Neural cell (in vitro differentiated cells): Measurements from ENCODE around the gene KRTAP5-8. TPM values are rescaled to one million over a fixed set of nuclear protein-coding genes. Genes with fewer than 3 reads are reported as not detected.

Source experiments
- H2AFZ ChIP-seq: fragments of 200-600, 300-800 bp; sonication (generic), shearing (Covaris generic); 2 replicates; pipeline ENCODE4 v1.6.0; 2014; ENCODE audit warnings: low read depth, mild to moderate bottlenecking, antibody characterized with exemption, low read length, moderate library complexity
- H3F3A ChIP-seq: fragments of 200-600 bp; shearing (Covaris generic); 2 replicates; pipeline ENCODE4 v1.6.1; 2016; ENCODE audit warnings: mild to moderate bottlenecking, moderate library complexity, mixed read lengths, antibody characterized with exemption, low read length; ENCODE audit not compliant: insufficient read depth, poor library complexity, severe bottlenecking
- H3K27ac ChIP-seq: fragments of 200-600, 300-800 bp; sonication (generic), shearing (Covaris generic); 2 replicates; pipeline ENCODE4 v1.5.1; 2014; ENCODE audit warnings: mild to moderate bottlenecking, low read length, moderate library complexity
- H3K27me3 ChIP-seq: fragments of 300-800, 200-600 bp; sonication (generic), shearing (Covaris generic); 2 replicates; pipeline ENCODE4 v1.6.0; 2014; ENCODE audit warnings: mild to moderate bottlenecking, low read depth, low read length, moderate library complexity; ENCODE audit not compliant: insufficient read depth
- H3K36me3 ChIP-seq: fragments of 300-800, 200-600 bp; sonication (generic), shearing (Covaris generic); 2 replicates; pipeline ENCODE4 v1.5.1; 2014; ENCODE audit warnings: mild to moderate bottlenecking, antibody characterized with exemption, low read length, moderate library complexity; ENCODE audit not compliant: insufficient read depth
- H3K4me2 ChIP-seq: fragments of 300-800, 200-600 bp; sonication (generic), shearing (Covaris generic); 2 replicates; pipeline ENCODE4 v1.6.0; 2014; ENCODE audit warnings: mild to moderate bottlenecking, low read length
- H3K4me3 ChIP-seq: fragments of 300-800, 200-600 bp; sonication (generic), shearing (Covaris generic); 2 replicates; pipeline ENCODE4 v1.5.1; 2014; ENCODE audit warnings: mild to moderate bottlenecking, low read length, moderate library complexity
- H3K79me2 ChIP-seq: fragments of 200-600 bp; shearing (Covaris generic); replicated peaks from 2 replicates; pipeline ENCODE4 v1.6.0; 2014; ENCODE audit warnings: mild to moderate bottlenecking, low read length, moderate library complexity; ENCODE audit not compliant: insufficient read depth
- H3K9ac ChIP-seq: fragments of 300-800, 200-600 bp; sonication (generic), shearing (Covaris generic); 2 replicates; pipeline ENCODE4 v1.6.1; 2016; ENCODE audit warnings: mild to moderate bottlenecking, low read length, mixed read lengths
- H3K9me2 ChIP-seq: fragments of 200-600 bp; shearing (Covaris generic); 2 replicates; pipeline ENCODE4 v1.6.1; 2016; ENCODE audit warnings: mild to moderate bottlenecking, low read length, mixed read lengths; ENCODE audit not compliant: insufficient read depth
- H3K9me3 ChIP-seq: fragments of 200-600, 300-800 bp; sonication (generic), shearing (Covaris generic); 2 replicates; pipeline ENCODE4 v1.6.1; 2016; ENCODE audit warnings: mild to moderate bottlenecking, mixed run types, low read length, moderate library complexity, mixed read lengths
- H4K20me1 ChIP-seq: fragments of 200-600 bp; shearing (Covaris generic); 2 replicates; pipeline ENCODE4 v1.6.1; 2016; ENCODE audit warnings: mild to moderate bottlenecking, mixed run types; ENCODE audit not compliant: insufficient read depth
- CTCF ChIP-seq: fragments of 450-650 bp; IDR thresholded peaks from 2 replicates; pipeline ENCODE4 v1.5.1; 2014; ENCODE audit warnings: antibody characterized with exemption, mild to moderate bottlenecking, moderate library complexity; ENCODE audit not compliant: poor library complexity, severe bottlenecking
- EP300 ChIP-seq: fragments of 450-650 bp; conservative IDR thresholded peaks from 2 replicates; pipeline ENCODE4 v1.6.1; 2014; ENCODE audit warnings: antibody characterized with exemption, mild to moderate bottlenecking, moderate library complexity; ENCODE audit not compliant: poor library complexity, severe bottlenecking
- EZH2 ChIP-seq: fragments of 200-600, 300-800 bp; shearing (Covaris generic), sonication (generic); IDR thresholded peaks from 2 replicates; pipeline ENCODE4 v1.6.1; 2014; ENCODE audit warnings: antibody characterized with exemption, low read length, borderline replicate concordance, mild to moderate bottlenecking; ENCODE audit not compliant: insufficient read depth, poor library complexity, severe bottlenecking
- POLR2AphosphoS5 ChIP-seq: IDR thresholded peaks from 2 replicates; pipeline ENCODE4 v1.6.1; 2012
- RAD21 ChIP-seq: fragments of 450-650 bp; conservative IDR thresholded peaks from 2 replicates; pipeline ENCODE4 v1.6.1; 2014; ENCODE audit warnings: antibody characterized with exemption, mild to moderate bottlenecking, moderate library complexity
- REST ChIP-seq: IDR thresholded peaks from 2 replicates; pipeline ENCODE4 v1.6.1; 2012; ENCODE audit warnings: borderline replicate concordance
- SMC3 ChIP-seq: fragments of 450-650 bp; conservative IDR thresholded peaks from 2 replicates; pipeline ENCODE4 v1.6.1; 2014; ENCODE audit warnings: antibody characterized with exemption, mild to moderate bottlenecking, moderate library complexity; ENCODE audit not compliant: poor library complexity
- TAF1 ChIP-seq: IDR thresholded peaks from 2 replicates; pipeline ENCODE4 v1.6.1; 2012; ENCODE audit warnings: low read depth
- polyA plus RNA-seq: library from polyadenylated mRNA; depleted of rRNA; stranded (reverse); fragments of >200 nt; gene quantifications from 2 replicates; pipeline ENCODE4 v1.2.3, GENCODE V29; 2014

Gene KRTAP5-8
- polyA plus RNA-seq, 1 donor from 2014 or later, result not detected

- no peak overlapping the region for H3K9ac ChIP-seq
- no peaks in the 10 kb centered on the region for H4K20me1 ChIP-seq
- no peaks in the 10 kb centered on the region for H3K9me2 ChIP-seq
- no peaks in the 10 kb centered on the region for H3K27me3 ChIP-seq
- no peaks in the 10 kb centered on the region for H3K79me2 ChIP-seq
- H3F3A ChIP-seq, result no peaks in the 10 kb centered on the region
- H3K4me2 ChIP-seq, result no peak overlapping the region
- no peak overlapping the region for H2AFZ ChIP-seq
- no peaks in the 10 kb centered on the region for H3K9me3 ChIP-seq
- H3K27ac ChIP-seq, result no peak overlapping the region
- H3K36me3 ChIP-seq, result no peaks in the 10 kb centered on the region
- no peak for TF ChIP-seq RAD21
- TF ChIP-seq CTCF, result no peak
- H3K4me3 ChIP-seq, result no peak overlapping the region
These were observed 10.1 kb upstream of the KRTAP5-8 start for GRCh38 chr11:71527576-71528210.

- no peaks in the 10 kb centered on the region for H3K9me3 ChIP-seq
- no peak overlapping the region for H3K4me3 ChIP-seq
- H3K27me3 ChIP-seq, result no peaks in the 10 kb centered on the region
- H2AFZ ChIP-seq, result no peak overlapping the region
- no peak overlapping the region for H3K27ac ChIP-seq
- H3K79me2 ChIP-seq, result no peaks in the 10 kb centered on the region
- H4K20me1 ChIP-seq, result no peaks in the 10 kb centered on the region
- H3K9me2 ChIP-seq, result no peaks in the 10 kb centered on the region
- no peaks in the 10 kb centered on the region for H3K36me3 ChIP-seq
- H3K9ac ChIP-seq, result no peak overlapping the region
- no peak for TF ChIP-seq CTCF
- no peak for TF ChIP-seq POLR2AphosphoS5
- TF ChIP-seq SMC3, result no peak
- TF ChIP-seq REST, result no peak
- no peak for TF ChIP-seq EZH2
- TF ChIP-seq EP300, result no peak
- TF ChIP-seq RAD21, result no peak
- TF ChIP-seq TAF1, result no peak
- H3F3A ChIP-seq, result no peaks in the 10 kb centered on the region
- H3K4me2 ChIP-seq, result no peak overlapping the region
These were observed 7.2 kb upstream of the KRTAP5-8 start for GRCh38 chr11:71530602-71531001.
